Natural killer cell (primary cell): ENCODE measurements around the gene TGFBR3. TPM values are rescaled to one million over a fixed set of nuclear protein-coding genes. Genes with fewer than 3 reads are reported as not detected.

Source experiments
- ATAC-seq, 3 donors: fragments of 150-1000 bp in 2 of 3; fragments of 200-7000 bp in 1 of 3; cut with Tn5 transposase; 1 replicate in 1 of 3; 2 replicates in 2 of 3; pipeline ENCODE4 v1.10.0; 2021; ENCODE audit warnings: mild to moderate bottlenecking in 2 of 3, moderate library complexity in 2 of 3
- DNase-seq, 2 donors: peaks; one replicate each; pipeline versions ENCODE4 v3.0.0 to v3.0.0-alpha.2; 2013 to 2021; ENCODE audit warnings: mixed read lengths in 1 of 2
- H3K27ac ChIP-seq: one replicate; pipeline ENCODE4 v1.5.1; 2013; ENCODE audit warnings: mild to moderate bottlenecking, low read length
- H3K27me3 ChIP-seq: one replicate; pipeline ENCODE4 v1.6.1; 2013; ENCODE audit warnings: low read length; ENCODE audit not compliant: control insufficient read depth, insufficient read depth
- H3K36me3 ChIP-seq: one replicate; pipeline ENCODE4 v1.6.1; 2013; ENCODE audit warnings: low read length; ENCODE audit not compliant: control insufficient read depth, insufficient read depth
- H3K4me1 ChIP-seq: one replicate; pipeline ENCODE4 v1.6.1; 2013; ENCODE audit warnings: low read length; ENCODE audit not compliant: control insufficient read depth, insufficient read depth
- H3K4me3 ChIP-seq: one replicate; pipeline ENCODE4 v1.5.1; 2013; ENCODE audit warnings: low read length
- H3K9me3 ChIP-seq: one replicate; pipeline ENCODE4 v1.6.1; 2013; ENCODE audit warnings: low read length; ENCODE audit not compliant: control insufficient read depth, insufficient read depth
- H3K27ac Mint-ChIP-seq, 2 donors: one replicate each; pipeline ENCODE4 v1.8.0; 2022; ENCODE audit warnings: mild to moderate bottlenecking in 2 of 2, mixed read lengths in 2 of 2, moderate library complexity in 1 of 2
- H3K27me3 Mint-ChIP-seq, 2 donors: one replicate each; pipeline ENCODE4 v1.8.0; 2022; ENCODE audit warnings: low read depth in 2 of 2, mixed read lengths in 2 of 2
- H3K36me3 Mint-ChIP-seq: one replicate; pipeline ENCODE4 v1.8.0; 2022; ENCODE audit warnings: mixed read lengths
- H3K4me1 Mint-ChIP-seq, 2 donors: one replicate each; pipeline ENCODE4 v1.8.0; 2022; ENCODE audit warnings: mixed read lengths in 2 of 2
- H3K4me3 Mint-ChIP-seq: one replicate; pipeline ENCODE4 v1.8.0; 2022; ENCODE audit warnings: mild to moderate bottlenecking, moderate library complexity, mixed read lengths
- H3K9me3 Mint-ChIP-seq, 2 donors: one replicate each; pipeline ENCODE4 v1.8.0; 2022; ENCODE audit warnings: mixed read lengths in 2 of 2
- WGBS: methylation state at CpG from one replicate; pipeline ENCODE4 v1.1.7; 2013; ENCODE audit warnings: missing lambda C conversion rate; ENCODE audit not compliant: insufficient coverage; 5-methylcytosine and 5-hydroxymethylcytosine counted together
- intact Hi-C: fragments of 100-400 bp; cut with micrococcal nuclease; formaldehyde crosslinking; loops from one replicate; pipeline ENCODE4 v1.14.2; 2022
- total RNA-seq, 4 donors: library from RNA; stranded (reverse); fragments of 120-200 nt in 1 of 4; gene quantifications; one replicate each; pipeline versions ENCODE4 v1.2.3 to v1.2.4, GENCODE V29; 2013 to 2022
- TF ChIP-seq, protein P1 (sequence below): fragments of 200-600 bp; IDR thresholded peaks from one replicate; pipeline ENCODE4 v1.8.0; 2022; ENCODE audit warnings: antibody characterized with exemption

Gene TGFBR3
- total RNA-seq, 3 donors from 2014 or later (not counting 1 experiment from before 2014, with no cell fraction given) = 225 to 274 (median 243) TPM

DNA sequence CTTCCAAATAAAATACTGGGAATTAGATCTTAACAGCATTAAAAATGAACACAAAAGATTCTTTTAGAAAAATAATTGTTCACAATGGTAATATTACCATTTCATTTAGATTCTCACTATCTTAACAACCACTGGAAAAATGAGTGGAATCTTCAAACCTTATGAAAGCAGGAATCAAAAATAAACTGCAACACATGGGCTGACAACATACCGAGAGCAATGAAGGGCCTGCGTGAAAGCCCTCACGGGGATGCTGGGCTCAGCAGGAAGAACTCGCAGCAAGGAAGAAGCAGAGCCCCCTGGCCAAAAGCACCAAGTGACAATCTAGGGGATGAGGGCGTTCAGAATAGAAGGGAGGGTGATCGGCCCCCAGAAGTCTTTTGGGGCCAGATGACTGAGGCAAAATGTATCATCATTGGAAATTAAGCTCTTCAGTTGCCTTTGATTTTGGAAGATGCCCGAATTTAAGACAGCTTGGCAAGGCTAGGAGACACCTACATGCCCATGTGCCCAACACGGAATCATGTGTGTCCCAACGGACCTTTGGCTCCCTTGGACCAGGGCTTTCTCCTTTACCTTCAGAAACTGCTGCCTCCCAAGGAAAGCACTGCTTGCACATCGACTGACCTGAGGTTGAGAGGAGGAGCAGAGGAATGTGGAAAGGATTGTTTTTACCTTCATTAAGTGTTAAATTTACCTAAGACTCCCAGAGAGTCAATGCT, 103.9 kb downstream of the TGFBR3 start:
- WGBS = 96% methylated on average over 9 of the region's 10 CpGs
- no peak overlapping the region for H3K27ac ChIP-seq
- peaks cover 36% of the 10 kb centered on the region for H3K36me3 ChIP-seq
- Mint-ChIP-seq H3K27me3 (no peaks in the 10 kb centered on the region), H3K4me3 (no peak overlapping the region), H3K9me3 (no peaks in the 10 kb centered on the region), H3K4me1 (peaks cover 77 to 82% of the 10 kb centered on the region in 2 donors), H3K27ac (peak overlapping the region; percentile 67 to 79), H3K36me3 (no peaks in the 10 kb centered on the region)
- H3K4me1 ChIP-seq = peaks cover 15% of the 10 kb centered on the region
- ATAC-seq = no peak
- no peaks in the 10 kb centered on the region for H3K9me3 ChIP-seq
- TF ChIP-seq, protein P1, sequence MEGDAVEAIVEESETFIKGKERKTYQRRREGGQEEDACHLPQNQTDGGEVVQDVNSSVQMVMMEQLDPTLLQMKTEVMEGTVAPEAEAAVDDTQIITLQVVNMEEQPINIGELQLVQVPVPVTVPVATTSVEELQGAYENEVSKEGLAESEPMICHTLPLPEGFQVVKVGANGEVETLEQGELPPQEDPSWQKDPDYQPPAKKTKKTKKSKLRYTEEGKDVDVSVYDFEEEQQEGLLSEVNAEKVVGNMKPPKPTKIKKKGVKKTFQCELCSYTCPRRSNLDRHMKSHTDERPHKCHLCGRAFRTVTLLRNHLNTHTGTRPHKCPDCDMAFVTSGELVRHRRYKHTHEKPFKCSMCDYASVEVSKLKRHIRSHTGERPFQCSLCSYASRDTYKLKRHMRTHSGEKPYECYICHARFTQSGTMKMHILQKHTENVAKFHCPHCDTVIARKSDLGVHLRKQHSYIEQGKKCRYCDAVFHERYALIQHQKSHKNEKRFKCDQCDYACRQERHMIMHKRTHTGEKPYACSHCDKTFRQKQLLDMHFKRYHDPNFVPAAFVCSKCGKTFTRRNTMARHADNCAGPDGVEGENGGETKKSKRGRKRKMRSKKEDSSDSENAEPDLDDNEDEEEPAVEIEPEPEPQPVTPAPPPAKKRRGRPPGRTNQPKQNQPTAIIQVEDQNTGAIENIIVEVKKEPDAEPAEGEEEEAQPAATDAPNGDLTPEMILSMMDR = no peak
- DNase-seq = no peak
- no peak overlapping the region for H3K4me3 ChIP-seq
- intact Hi-C loops = no loop called here
- H3K27me3 ChIP-seq = no peaks in the 10 kb centered on the region

GRCh38 chr1:91781371-91781825, 104.6 kb downstream of the TGFBR3 start:
- 61% methylated on average over 4 of the region's 4 CpGs for WGBS
- Mint-ChIP-seq H3K9me3 (no peaks in the 10 kb centered on the region), H3K4me3 (no peak overlapping the region), H3K36me3 (no peaks in the 10 kb centered on the region), H3K27ac (peak overlapping the region; percentile 67 to 79), H3K27me3 (no peaks in the 10 kb centered on the region), H3K4me1 (peaks cover 81 to 85% of the 10 kb centered on the region in 2 donors)
- H3K4me3 ChIP-seq = no peak overlapping the region
- H3K4me1 ChIP-seq = peaks cover 15% of the 10 kb centered on the region
- no peaks in the 10 kb centered on the region for H3K9me3 ChIP-seq
- TF ChIP-seq, protein P1 = no peak
- peaks cover 36% of the 10 kb centered on the region for H3K36me3 ChIP-seq
- no peaks in the 10 kb centered on the region for H3K27me3 ChIP-seq
- ATAC-seq (no peak), DNase-seq (no peak)
- H3K27ac ChIP-seq = no peak overlapping the region
- intact Hi-C loops = no loop called here

DNA sequence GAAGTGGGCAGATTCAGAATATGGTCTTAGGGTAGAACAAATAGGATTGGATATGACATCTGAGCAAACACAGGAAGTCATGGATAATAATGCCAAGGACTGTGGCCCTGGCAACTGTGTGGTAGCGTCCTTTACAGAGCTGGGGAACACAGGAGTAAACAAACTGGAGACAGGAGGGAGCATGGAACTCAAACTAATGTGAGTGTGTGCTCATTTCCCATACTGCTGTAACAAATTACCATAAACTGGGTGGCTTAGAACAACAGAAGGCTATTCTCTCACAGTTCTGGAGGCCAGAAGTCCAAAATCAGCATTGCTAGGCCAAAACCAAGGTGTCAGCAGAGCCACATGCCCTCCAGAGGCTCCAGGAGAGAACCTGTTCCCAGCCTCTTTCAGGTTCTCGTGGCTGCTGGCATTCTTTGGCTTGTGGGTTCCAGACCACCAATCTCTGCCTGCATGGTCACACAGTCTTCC, 106.4 kb downstream of the TGFBR3 start:
- Mint-ChIP-seq H3K4me3 (no peak overlapping the region), H3K4me1 (peaks cover 87 to 88% of the 10 kb centered on the region in 2 donors), H3K27me3 (no peaks in the 10 kb centered on the region), H3K27ac (peak overlapping the region; percentile 80 to 83), H3K9me3 (no peaks in the 10 kb centered on the region), H3K36me3 (no peaks in the 10 kb centered on the region)
- DNase-seq (no peak), ATAC-seq (no peak)
- Histone ChIP-seq H3K36me3 (peaks cover 27% of the 10 kb centered on the region), H3K4me3 (no peak overlapping the region), H3K9me3 (no peaks in the 10 kb centered on the region), H3K27ac (no peak overlapping the region), H3K4me1 (peaks cover 26% of the 10 kb centered on the region), H3K27me3 (no peaks in the 10 kb centered on the region)
- TF ChIP-seq, protein P1 = no peak
- intact Hi-C loops = no loop called here
- 69% methylated on average over 2 of the region's 2 CpGs for WGBS
